GM23338 (cell line): Measurements from ENCODE around the gene LSM14B.

Source experiments
- CREB1 ChIP-seq: fragments of 250-450 bp; sonication (Bioruptor Pico); IDR thresholded peaks from 2 replicates; pipeline ENCODE4 v1.5.0; 2020; ENCODE audit warnings: low read depth, mild to moderate bottlenecking, moderate library complexity
- EZH2 ChIP-seq: fragments of 200-600 bp; sonication (generic); IDR thresholded peaks from one replicate; pipeline ENCODE4 v1.8.0; 2017; ENCODE audit warnings: antibody characterized with exemption, mild to moderate bottlenecking, low read depth; ENCODE audit not compliant: unreplicated experiment
- EZH2phosphoT487 ChIP-seq: fragments of 200-600 bp; sonication (generic); IDR thresholded peaks from one replicate; pipeline ENCODE4 v1.8.1; 2018; ENCODE audit warnings: antibody characterized with exemption; ENCODE audit not compliant: unreplicated experiment
- JUNB ChIP-seq: IDR thresholded peaks from one replicate; pipeline ENCODE4 v1.6.1; 2016; ENCODE audit warnings: antibody characterized with exemption; ENCODE audit not compliant: unreplicated experiment
- NANOG ChIP-seq: IDR thresholded peaks from 2 replicates; pipeline ENCODE4 v1.6.1; 2016; ENCODE audit warnings: antibody characterized with exemption, borderline replicate concordance
- POLR2AphosphoS5 ChIP-seq: IDR thresholded peaks from 2 replicates; pipeline ENCODE4 v1.6.1; 2016; ENCODE audit warnings: antibody characterized with exemption, low read depth
- STAT1 ChIP-seq: IDR thresholded peaks from one replicate; pipeline ENCODE4 v1.6.1; 2016; ENCODE audit warnings: antibody characterized with exemption; ENCODE audit not compliant: unreplicated experiment
- ZNF114 ChIP-seq: fragments of 250-450 bp; sonication (Bioruptor Pico); IDR thresholded peaks from 2 replicates; pipeline ENCODE4 v1.5.0; 2020; ENCODE audit warnings: mild to moderate bottlenecking, moderate library complexity
- ZNF331 ChIP-seq: fragments of 250-450 bp; sonication (Bioruptor Pico); IDR thresholded peaks from 2 replicates; pipeline ENCODE4 v1.5.0; 2020; ENCODE audit warnings: low read depth, mild to moderate bottlenecking, moderate library complexity
- ZNF462 ChIP-seq: fragments of 250-450 bp; sonication (Bioruptor Pico); IDR thresholded peaks from 2 replicates; pipeline ENCODE4 v1.5.0; 2020; ENCODE audit warnings: mild to moderate bottlenecking, moderate library complexity
- TF ChIP-seq, protein P1 (sequence below), 2 experiments: fragments of 200-600 bp in 1 of 2; sonication (generic) in 1 of 2; conservative IDR thresholded peaks; 2 replicates each; pipeline versions ENCODE4 v1.5.1 to v1.6.1; 2016 to 2017; ENCODE audit warnings: antibody characterized with exemption in 2 of 2, low read depth in 2 of 2, mild to moderate bottlenecking in 2 of 2, moderate library complexity in 1 of 2
- TF ChIP-seq, protein P2 (sequence below): IDR thresholded peaks from one replicate; pipeline ENCODE4 v1.6.1; 2018; ENCODE audit warnings: antibody characterized with exemption; ENCODE audit not compliant: unreplicated experiment
- TF ChIP-seq, protein P3 (sequence below): IDR thresholded peaks from 2 replicates; pipeline ENCODE4 v1.6.1; 2016; ENCODE audit warnings: antibody characterized with exemption

GRCh38 chr20:62146019-62146755 lies 23.9 kb downstream of the LSM14B start:
- TF ChIP-seq, protein P1, sequence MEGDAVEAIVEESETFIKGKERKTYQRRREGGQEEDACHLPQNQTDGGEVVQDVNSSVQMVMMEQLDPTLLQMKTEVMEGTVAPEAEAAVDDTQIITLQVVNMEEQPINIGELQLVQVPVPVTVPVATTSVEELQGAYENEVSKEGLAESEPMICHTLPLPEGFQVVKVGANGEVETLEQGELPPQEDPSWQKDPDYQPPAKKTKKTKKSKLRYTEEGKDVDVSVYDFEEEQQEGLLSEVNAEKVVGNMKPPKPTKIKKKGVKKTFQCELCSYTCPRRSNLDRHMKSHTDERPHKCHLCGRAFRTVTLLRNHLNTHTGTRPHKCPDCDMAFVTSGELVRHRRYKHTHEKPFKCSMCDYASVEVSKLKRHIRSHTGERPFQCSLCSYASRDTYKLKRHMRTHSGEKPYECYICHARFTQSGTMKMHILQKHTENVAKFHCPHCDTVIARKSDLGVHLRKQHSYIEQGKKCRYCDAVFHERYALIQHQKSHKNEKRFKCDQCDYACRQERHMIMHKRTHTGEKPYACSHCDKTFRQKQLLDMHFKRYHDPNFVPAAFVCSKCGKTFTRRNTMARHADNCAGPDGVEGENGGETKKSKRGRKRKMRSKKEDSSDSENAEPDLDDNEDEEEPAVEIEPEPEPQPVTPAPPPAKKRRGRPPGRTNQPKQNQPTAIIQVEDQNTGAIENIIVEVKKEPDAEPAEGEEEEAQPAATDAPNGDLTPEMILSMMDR (conservative IDR thresholded peaks at IDR 0.05; ENCODE audit: low read depth in 2 of 2): no peak
- TF ChIP-seq EZH2 (no peak), POLR2AphosphoS5 (no peak), NANOG (no peak), EZH2phosphoT487 (no peak), CREB1 (no peak), STAT1 (no peak), JUNB (no peak), ZNF462 (CRISPR knock-in tag) (no peak), ZNF114 (CRISPR knock-in tag) (no peak), ZNF331 (CRISPR knock-in tag) (no peak)
- TF ChIP-seq, protein P2, sequence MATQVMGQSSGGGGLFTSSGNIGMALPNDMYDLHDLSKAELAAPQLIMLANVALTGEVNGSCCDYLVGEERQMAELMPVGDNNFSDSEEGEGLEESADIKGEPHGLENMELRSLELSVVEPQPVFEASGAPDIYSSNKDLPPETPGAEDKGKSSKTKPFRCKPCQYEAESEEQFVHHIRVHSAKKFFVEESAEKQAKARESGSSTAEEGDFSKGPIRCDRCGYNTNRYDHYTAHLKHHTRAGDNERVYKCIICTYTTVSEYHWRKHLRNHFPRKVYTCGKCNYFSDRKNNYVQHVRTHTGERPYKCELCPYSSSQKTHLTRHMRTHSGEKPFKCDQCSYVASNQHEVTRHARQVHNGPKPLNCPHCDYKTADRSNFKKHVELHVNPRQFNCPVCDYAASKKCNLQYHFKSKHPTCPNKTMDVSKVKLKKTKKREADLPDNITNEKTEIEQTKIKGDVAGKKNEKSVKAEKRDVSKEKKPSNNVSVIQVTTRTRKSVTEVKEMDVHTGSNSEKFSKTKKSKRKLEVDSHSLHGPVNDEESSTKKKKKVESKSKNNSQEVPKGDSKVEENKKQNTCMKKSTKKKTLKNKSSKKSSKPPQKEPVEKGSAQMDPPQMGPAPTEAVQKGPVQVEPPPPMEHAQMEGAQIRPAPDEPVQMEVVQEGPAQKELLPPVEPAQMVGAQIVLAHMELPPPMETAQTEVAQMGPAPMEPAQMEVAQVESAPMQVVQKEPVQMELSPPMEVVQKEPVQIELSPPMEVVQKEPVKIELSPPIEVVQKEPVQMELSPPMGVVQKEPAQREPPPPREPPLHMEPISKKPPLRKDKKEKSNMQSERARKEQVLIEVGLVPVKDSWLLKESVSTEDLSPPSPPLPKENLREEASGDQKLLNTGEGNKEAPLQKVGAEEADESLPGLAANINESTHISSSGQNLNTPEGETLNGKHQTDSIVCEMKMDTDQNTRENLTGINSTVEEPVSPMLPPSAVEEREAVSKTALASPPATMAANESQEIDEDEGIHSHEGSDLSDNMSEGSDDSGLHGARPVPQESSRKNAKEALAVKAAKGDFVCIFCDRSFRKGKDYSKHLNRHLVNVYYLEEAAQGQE: no peak
- TF ChIP-seq, protein P3, sequence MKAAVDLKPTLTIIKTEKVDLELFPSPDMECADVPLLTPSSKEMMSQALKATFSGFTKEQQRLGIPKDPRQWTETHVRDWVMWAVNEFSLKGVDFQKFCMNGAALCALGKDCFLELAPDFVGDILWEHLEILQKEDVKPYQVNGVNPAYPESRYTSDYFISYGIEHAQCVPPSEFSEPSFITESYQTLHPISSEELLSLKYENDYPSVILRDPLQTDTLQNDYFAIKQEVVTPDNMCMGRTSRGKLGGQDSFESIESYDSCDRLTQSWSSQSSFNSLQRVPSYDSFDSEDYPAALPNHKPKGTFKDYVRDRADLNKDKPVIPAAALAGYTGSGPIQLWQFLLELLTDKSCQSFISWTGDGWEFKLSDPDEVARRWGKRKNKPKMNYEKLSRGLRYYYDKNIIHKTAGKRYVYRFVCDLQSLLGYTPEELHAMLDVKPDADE: no peak
